GM12878 (cell line): ENCODE results near the gene DDX20. TPM values are rescaled to one million over a fixed set of nuclear protein-coding genes. Genes with fewer than 3 reads are reported as not detected.

Experiments
- E2F4 ChIP-seq: IDR thresholded peaks from 2 replicates; pipeline ENCODE4 v1.6.1; 2012; ENCODE audit warnings: low read depth, low read length, improper control_type of control experiment
- E2F8 ChIP-seq: fragments of 450-650 bp; IDR thresholded peaks from 2 replicates; pipeline ENCODE4 v1.6.1; 2018; ENCODE audit warnings: mild to moderate bottlenecking, low read depth, moderate library complexity; ENCODE audit not compliant: partially characterized antibody
- HSF1 ChIP-seq: fragments of 150-350 bp; IDR thresholded peaks from 2 replicates; pipeline ENCODE4 v1.6.1; 2014; ENCODE audit warnings: mild to moderate bottlenecking, low read depth, low read length
- NBN ChIP-seq: fragments of 450-650 bp; IDR thresholded peaks from 2 replicates; pipeline ENCODE4 v1.6.1; 2016
- RCOR1 ChIP-seq: conservative IDR thresholded peaks from 2 replicates; pipeline ENCODE4 v1.6.1; 2012; ENCODE audit warnings: low read depth, low read length, improper control_type of control experiment
- TARDBP ChIP-seq: IDR thresholded peaks from 2 replicates; pipeline ENCODE4 v1.6.1; 2016; ENCODE audit warnings: borderline replicate concordance
- ZZZ3 ChIP-seq: IDR thresholded peaks from 2 replicates; pipeline ENCODE4 v1.6.1; 2011; ENCODE audit warnings: low read depth; ENCODE audit not compliant: control insufficient read depth, insufficient read length
- polyA plus RNA-seq, 11 experiments: library from polyadenylated mRNA; depleted of rRNA in 4 of 11; unstranded in 6 of 11; stranded (reverse) in 5 of 11; fragments of >200 nt; fragmentation: Nextera tagmentation in 4 of 11; fragmentation: Illumina TruSeq in 1 of 11; extraction: Ambion mirVana in 4 of 11; extraction: Trizol in 1 of 11; gene quantifications; 1 replicate in 1 of 11; 2 replicates in 10 of 11; pipeline versions ENCODE4 v1.2.1 to v1.2.3, GENCODE V29; 2011 to 2016; ENCODE audit warnings: inconsistent platforms in 2 of 11, missing spikeins in 2 of 11, low read depth in 1 of 11
- total RNA-seq, 4 experiments: library from RNA; depleted of rRNA in 3 of 4; stranded (reverse); fragments of >200 nt in 3 of 4; fragmentation: Illumina TruSeq in 1 of 4; extraction: Trizol in 1 of 4; gene quantifications; 2 replicates each; pipeline versions ENCODE4 v1.2.1 to v1.2.3, GENCODE V29; 2013 to 2021

DDX20 gene
- total and polyA plus RNA-seq, 10 of the 15 experiments (the other 5 are each of a cell fraction or from before 2014, with no cell fraction given) = 7.2 to 30.6 (median 25.1) TPM

- TF ChIP-seq TARDBP (no peak), E2F8 (no peak), RCOR1 (no peak), E2F4 (no peak), HSF1 (no peak), ZZZ3 (no peak), NBN (no peak)
Measured at GRCh38 chr1:111784273-111784901, 28.7 kb downstream of the DDX20 start (continued).
